ENCODE measurements around the gene OXLD1.

The OXLD1 gene

DNA sequence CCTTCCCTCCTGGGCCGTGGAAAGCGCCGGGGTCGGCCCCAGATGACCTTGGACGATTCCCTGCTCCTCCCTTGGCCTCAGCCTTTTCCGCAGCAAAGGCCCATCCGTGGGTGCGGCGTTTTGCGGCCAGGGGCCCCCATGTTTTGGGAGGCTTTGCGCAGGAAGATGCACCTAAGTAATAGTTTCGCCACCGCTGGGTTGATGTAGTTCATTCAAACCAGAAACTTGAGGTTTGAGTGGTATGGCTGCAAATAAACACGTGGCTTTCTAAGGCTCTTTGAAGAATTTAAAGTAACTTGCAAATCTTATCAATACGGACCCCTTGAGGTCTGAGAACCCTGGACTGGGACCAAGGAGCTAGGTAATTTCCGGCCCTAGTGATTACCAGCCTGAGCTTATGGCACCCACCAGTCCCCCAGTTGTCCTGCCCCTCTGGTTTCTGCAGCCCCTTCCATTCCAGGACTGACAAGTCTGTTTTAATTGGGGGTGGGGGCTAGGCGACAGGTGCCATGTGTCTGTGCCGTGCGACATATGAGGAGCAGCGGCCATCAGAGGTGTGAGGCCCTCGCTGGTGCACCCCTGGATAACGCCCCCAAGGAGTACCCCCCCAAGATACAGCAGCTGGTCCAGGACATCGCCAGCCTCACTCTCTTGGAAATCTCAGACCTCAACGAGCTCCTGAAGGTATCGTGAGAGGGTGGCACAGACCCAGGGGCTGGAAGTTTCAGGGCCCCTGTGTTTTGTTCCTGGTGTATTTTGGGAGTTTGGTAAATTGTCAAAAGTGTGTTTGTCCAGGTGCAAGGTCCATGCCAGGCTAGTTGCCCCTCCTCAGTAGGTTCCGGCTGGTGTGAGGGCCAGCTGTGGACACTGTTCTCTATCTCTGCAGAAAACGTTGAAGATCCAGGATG is 37.6 kb upstream of the OXLD1 start:
- intact Hi-C loops (cut with DNase I) = loop anchor here (5.0 kb wide), 1 partner anchor 37 kb away; the partner anchor contains the start of genes CCDC137 and OXLD1
- no peak for DNase-seq

DNA sequence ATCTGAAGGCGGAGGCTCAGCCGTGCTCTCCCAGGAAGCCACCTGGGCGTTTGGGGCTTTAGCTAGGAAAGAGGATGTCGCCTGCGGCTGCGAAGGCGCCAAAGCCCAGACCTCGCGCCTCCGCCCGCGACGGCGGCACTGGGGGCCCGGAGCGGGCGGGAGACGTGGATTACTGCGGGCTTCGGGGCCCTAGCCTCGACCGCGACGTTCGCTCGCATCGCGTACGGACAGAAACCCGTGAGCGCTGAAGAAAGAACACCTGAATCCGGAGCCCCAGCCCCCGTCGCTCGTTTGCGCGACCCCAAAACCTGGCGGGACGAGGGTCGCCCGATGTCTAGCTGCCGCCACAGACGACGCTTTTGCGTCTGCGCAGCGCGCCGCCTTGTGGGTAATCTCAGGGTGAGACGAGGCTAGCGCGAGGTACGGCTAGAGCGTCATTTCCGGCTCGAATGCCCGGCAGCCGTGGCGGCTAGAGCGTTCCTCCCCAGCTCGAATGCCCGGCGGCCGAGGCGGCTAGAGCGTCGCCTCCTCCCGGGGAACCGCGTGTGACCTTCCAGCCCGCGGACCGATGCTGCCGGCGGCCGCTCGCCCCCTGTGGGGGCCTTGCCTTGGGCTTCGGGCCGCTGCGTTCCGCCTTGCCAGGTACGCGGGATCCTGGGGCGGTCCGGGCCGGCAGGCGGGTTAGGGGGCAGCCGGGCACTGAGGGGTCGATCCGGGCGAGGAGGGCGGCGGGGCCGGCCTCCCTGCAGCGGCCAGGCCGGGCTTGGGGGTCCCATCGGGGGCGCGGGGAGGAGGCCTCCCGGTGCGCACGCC is 36.7 kb upstream of the OXLD1 start, which contains the start of gene MRPL12:
MRPL12 (plus strand) TSS at position 434 of the 813 bp plus-strand sequence; CDS start at position 569, 135 bp downstream.
- intact Hi-C loops (cut with DNase I) = loop anchor here (5.0 kb wide), 1 partner anchor 36 kb away; the partner anchor contains the start of genes CCDC137 and OXLD1
- DNase-seq = peak; percentile 90 to 99 (median 97)

- intact Hi-C loops (cut with DNase I) = loop anchor here (5.0 kb wide), 1 partner anchor 34 kb away; the partner anchor contains the start of genes CCDC137 and OXLD1
- no peak for DNase-seq
Observed at GRCh38 chr17:81701288-81702071, 35.1 kb upstream of the OXLD1 start.

GRCh38 chr17:81700353-81701287 is 34.2 kb upstream of the OXLD1 start:
- DNase-seq = no peak

DNA sequence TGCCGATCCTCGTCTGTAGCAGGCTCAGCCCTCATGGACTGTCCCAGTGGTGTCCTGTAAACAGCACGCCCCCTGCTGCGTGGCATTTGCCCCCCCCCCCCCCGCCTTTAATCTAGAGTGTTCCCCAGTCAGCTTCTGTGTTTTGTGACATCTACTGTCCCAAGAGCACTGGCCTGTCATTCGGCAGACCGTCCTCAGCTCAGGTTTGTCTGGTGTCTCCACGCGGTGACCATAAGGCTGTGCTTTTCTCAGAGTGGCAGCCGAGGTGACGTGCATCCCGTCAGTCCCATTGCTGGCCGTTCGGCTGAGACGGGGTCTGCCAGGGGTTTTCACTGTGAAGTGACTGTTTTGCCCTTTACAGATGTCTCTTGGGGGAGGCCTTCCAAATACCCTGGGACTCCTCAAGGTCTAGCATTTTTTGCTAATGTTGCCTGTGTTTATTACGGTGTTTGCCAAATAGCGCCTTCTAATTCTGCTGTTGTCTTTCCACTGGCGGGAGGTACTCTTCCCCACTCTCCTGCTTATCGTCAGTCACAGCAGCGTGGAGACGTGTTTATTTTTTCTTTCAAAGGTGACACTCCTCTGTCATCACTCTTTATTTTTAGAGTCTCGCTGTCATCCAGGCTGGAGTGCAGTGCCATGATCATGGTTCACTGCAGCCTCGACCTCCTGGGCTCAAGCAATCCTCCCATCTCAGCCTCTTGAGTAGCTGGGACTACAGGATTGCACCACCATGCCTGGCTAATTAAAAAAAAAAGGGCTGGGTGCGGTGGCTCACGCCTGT is 31.0 kb upstream of the OXLD1 start:
- DNase-seq = no peak
- intact Hi-C loops (cut with DNase I) = no loop called here

More at GRCh38 chr17:81700353-81701287, 34.2 kb upstream of the OXLD1 start:
- intact Hi-C loops (cut with DNase I) = loop anchor here (5.0 kb wide), 1 partner anchor 33 kb away; the partner anchor contains the start of genes CCDC137 and OXLD1

DNA sequence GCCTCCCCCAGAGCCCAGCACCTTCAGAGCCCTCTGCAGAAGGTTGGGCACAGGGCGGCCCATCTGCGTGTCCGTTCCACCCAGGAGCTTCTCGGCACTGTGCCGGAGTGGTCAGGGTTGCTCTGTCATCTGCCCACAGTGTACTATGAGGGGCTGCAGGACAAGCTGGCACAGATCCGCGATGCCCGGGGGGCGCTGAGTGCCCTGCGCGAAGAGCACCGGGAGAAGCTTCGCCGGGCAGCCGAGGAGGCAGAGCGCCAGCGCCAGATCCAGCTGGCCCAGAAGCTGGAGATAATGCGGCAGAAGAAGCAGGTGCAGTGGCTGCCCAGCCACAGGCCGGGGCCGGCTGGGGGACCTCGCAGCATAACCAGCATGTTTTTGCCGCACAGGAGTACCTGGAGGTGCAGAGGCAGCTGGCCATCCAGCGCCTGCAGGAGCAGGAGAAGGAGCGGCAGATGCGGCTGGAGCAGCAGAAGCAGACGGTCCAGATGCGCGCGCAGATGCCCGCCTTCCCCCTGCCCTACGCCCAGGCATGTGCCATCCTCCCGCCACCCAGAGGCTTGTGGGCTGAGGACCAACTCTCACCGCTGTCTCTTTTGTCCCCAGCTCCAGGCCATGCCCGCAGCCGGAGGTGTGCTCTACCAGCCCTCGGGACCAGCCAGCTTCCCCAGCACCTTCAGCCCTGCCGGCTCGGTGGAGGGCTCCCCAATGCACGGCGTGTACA is 30.0 kb upstream of the OXLD1 start:
- no peak for DNase-seq
- intact Hi-C loops (cut with DNase I) = no loop called here

DNA sequence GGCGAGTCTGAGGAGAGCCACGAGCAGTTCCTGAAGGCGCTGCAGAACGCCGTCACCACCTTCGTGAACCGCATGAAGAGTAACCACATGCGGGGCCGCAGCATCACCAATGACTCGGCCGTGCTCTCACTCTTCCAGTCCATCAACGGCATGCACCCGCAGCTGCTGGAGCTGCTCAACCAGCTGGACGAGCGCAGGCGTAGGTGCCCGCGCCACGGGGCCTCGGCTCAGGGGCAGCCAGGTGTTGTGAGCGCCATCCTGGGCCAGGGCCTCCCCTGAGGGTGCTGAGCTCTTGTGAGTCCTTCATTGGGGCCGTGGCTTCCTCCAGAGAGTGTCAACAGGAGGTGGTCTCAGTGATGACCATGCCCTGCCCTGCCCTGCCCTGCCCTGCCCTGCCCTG is 29.4 kb upstream of the OXLD1 start:
- DNase-seq = no peak
- intact Hi-C loops (cut with DNase I) = no loop called here

GRCh38 chr17:81695211-81695610 is 28.8 kb upstream of the OXLD1 start:
- intact Hi-C loops (cut with DNase I) = no loop called here
- no peak for DNase-seq

GRCh38 chr17:81694810-81695209 is 28.4 kb upstream of the OXLD1 start:
- intact Hi-C loops (cut with DNase I) = no loop called here
- no peak for DNase-seq

DNA sequence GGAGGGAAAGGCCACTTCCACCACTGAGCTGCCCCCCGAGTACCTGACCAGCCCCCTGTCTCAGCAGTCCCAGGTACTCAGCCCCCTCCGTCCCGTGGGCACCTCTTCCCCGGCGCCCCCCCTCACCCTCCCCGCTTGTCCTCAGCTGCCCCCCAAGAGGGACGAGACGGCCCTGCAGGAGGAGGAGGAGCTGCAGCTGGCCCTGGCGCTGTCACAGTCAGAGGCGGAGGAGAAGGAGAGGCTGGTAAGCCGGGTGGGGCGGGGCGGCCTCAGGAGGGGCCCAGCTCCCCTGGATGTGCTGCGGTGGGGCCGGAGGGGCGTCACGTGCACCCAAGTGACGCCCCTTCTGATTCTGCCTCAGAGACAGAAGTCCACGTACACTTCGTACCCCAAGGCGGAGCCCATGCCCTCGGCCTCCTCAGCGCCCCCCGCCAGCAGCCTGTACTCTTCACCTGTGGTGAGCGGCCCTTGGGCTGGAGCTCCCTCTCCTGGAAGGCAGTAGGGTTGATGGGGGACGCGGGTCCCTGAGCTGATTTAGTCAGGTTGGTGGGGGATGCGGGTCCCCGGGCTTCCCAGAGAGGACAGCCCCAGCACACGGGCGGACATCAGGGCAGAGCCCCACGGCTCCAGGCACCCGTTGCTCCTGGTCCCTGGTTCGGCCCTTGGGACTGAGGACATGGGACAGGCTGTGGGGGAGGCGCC is 27.3 kb upstream of the OXLD1 start:
- no peak for DNase-seq

DNA sequence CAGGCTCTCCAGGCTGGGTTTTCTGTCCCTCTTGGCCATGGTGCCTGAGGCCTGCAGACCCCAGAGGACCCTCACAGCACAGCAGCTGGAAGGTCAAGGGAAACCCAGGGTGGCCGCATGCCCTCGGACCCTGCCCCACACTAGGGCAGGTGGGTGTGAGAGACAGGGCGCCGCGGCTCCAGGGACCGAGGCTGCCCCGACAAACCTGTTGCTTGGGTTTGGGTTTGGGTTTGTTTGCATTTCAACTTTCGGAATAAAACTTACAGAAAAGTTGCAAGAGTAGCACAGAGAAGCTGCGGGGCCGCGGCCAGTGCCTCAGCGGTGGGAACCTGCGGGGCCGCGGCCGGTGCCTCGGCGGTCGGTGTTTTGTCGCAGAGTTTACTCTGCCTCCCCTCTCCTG is 25.2 kb upstream of the OXLD1 start:
- intact Hi-C loops (cut with DNase I) = no loop called here
- DNase-seq = no peak

More for the DNA sequence above, 27.3 kb upstream of the OXLD1 start:
- intact Hi-C loops (cut with DNase I) = no loop called here

- intact Hi-C loops (cut with DNase I) = no loop called here
- DNase-seq = no peak
Observed at GRCh38 chr17:81691196-81691595, 24.8 kb upstream of the OXLD1 start.

DNA sequence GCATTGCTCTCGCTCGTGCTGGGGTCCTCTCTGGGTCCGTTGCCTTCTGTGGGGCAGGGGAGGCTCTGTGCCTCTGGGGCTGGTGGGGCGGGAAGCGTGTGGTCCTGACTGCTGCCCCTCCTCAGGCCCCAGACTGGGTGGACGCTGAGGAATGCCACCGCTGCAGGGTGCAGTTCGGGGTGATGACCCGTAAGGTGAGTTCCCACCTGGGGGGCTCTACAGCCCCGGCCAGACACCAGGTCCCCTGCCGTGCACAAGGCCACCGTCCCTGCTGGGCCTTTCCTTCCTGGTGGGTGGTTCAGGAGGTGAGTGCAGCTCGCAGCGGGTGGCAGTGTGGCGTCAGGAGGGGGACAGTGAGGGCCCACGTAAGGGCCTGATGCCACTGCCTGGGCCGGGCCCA is 24.1 kb upstream of the OXLD1 start:
- intact Hi-C loops (cut with DNase I) = no loop called here
- DNase-seq = no peak

GRCh38 chr17:81690066-81690465 is 23.7 kb upstream of the OXLD1 start:
- intact Hi-C loops (cut with DNase I) = no loop called here
- DNase-seq = peak in 30 of 42 donors; percentile 30 to 78 (median 54)

- DNase-seq = no peak
- intact Hi-C loops (cut with DNase I) = no loop called here
Observed at GRCh38 chr17:81688616-81689015, 22.2 kb upstream of the OXLD1 start.
